GM12873 (cell line): ENCODE measurements around the gene DOCK1.

Experiments
- TF ChIP-seq, protein P1 (sequence below): IDR thresholded peaks from 2 replicates; pipeline ENCODE4 v1.5.1; 2012; ENCODE audit warnings: low read depth, mild to moderate bottlenecking, moderate library complexity, low read length, control low read depth; ENCODE audit not compliant: insufficient read depth; ENCODE audit errors: missing control alignments

Gene DOCK1

DNA sequence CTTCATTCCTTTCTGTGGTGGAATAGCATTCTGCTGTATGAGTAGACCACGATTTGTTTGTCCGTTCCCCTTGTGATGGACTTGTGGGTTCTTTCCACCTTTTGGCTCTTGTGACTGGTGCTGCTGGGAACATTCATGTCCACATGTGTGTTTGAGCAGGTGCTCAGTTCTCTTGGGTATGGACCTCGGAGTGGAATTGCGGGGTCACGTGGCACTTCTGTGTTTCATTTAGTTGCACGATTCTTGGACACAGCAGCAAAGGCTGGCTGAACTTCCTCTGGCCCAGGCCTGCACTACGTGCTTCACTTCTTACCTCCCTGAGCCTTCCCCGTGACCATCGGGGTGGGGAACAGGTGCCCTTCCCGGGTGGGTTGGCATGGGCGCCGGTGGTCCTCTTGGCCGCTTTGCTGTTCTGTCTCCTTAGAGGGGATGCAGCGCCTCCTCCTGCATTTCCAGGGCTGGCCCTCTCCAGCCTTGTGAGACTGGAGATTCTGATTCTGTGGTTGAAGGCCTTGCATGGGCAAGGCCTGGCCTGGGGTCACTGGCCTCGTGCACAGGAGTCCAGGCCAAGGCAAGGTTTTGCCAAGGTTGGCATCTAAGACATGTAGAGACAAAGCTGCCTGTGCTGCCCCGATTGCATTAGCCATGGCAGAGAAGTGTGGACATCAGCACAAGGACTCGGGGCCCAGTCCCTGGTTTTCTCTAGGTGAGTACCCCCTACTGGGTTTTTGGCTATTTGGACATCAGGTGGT is 25.1 kb downstream of the DOCK1 start:
- TF ChIP-seq, protein P1, sequence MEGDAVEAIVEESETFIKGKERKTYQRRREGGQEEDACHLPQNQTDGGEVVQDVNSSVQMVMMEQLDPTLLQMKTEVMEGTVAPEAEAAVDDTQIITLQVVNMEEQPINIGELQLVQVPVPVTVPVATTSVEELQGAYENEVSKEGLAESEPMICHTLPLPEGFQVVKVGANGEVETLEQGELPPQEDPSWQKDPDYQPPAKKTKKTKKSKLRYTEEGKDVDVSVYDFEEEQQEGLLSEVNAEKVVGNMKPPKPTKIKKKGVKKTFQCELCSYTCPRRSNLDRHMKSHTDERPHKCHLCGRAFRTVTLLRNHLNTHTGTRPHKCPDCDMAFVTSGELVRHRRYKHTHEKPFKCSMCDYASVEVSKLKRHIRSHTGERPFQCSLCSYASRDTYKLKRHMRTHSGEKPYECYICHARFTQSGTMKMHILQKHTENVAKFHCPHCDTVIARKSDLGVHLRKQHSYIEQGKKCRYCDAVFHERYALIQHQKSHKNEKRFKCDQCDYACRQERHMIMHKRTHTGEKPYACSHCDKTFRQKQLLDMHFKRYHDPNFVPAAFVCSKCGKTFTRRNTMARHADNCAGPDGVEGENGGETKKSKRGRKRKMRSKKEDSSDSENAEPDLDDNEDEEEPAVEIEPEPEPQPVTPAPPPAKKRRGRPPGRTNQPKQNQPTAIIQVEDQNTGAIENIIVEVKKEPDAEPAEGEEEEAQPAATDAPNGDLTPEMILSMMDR: no peak

DNA sequence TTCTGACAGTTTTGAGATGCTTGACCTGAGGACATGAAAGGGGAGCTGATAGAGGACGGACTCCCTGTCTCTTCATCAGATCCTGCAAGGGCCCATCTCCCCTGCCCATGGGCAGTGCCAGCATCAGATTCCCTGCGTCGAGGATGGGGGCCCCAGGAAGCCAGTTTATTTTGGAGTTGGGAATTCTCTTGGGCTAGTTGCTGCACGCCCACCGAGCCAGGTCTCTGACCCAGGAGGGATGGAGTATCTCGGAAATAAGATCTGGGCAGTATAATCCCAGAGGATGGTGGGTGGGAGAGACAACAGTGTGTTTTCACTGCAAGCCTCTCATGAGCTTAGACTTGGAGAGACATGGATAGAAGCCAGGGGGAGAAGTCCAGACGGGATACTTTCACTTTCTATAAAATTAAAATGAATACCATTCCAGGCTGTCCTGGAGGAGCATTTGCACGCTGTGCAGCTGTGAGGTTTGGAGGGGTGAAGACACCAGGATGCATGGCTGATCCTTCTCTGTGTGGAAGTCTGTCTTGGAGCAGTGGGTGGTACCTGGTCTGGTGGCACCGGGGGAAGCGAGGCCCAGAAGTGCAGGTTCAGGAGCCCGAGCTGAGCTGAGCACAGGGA is 25.8 kb downstream of the DOCK1 start:
- TF ChIP-seq, protein P1: no peak

DNA sequence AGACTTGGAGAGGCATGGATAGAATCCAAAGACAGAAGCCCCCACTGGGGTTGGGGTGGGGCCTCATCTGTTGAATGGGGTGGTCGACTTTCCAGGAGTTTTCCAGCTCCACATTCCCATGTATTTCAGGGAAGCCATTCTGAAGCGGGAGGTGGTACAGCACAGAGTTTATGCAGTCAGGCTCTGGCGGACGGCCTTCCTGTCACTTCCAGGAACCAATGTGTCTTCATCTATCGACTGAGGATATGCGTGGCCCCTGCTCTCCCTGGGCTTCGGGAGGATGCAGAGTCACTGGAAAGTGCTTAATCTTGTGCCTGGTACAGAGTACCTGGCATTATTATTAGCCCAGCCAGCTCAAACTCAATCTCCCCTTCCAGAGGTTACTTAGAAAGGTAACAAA is 26.3 kb downstream of the DOCK1 start:
- TF ChIP-seq, protein P1: no peak

DNA sequence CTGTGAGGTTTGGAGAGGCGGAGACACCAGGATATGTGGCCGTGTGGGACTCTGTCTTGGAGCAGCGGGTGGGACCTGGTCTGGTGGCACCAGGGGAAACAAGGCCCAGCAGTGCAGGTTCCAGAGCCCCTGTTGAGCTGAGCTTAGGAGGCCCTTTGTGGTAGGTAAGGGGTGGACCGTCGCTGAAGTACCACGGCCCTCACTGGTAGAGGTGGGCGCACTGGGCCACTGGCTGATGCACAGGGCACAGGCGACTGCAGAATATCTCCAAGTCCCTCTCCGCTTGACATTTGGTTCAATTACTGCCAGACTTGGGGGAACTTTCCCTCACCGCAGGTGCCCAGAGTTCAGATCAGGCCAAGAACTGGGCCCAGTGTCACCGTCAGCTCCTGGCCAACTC is 27.3 kb downstream of the DOCK1 start:
- TF ChIP-seq, protein P1: no peak

DNA sequence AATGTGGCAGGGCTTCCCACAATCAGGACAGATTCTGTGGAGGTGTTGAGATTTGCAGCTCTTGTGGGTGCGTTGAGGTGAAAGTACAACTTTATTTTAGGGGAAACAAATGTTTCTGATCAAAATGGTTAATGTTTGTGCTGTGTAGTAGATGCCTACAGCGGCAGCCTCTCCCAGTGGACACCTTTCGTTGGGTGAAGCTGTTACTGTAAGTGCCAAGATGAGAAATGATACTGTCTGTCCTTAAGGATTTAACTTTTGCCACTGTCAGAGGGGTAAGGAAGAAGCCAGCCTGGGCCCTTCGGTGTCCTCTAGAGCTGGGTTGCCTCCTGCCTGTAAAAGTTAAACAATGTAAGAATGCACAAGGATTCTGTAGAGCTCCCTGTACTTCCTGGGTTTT is 27.9 kb downstream of the DOCK1 start:
- TF ChIP-seq, protein P1: no peak

DNA sequence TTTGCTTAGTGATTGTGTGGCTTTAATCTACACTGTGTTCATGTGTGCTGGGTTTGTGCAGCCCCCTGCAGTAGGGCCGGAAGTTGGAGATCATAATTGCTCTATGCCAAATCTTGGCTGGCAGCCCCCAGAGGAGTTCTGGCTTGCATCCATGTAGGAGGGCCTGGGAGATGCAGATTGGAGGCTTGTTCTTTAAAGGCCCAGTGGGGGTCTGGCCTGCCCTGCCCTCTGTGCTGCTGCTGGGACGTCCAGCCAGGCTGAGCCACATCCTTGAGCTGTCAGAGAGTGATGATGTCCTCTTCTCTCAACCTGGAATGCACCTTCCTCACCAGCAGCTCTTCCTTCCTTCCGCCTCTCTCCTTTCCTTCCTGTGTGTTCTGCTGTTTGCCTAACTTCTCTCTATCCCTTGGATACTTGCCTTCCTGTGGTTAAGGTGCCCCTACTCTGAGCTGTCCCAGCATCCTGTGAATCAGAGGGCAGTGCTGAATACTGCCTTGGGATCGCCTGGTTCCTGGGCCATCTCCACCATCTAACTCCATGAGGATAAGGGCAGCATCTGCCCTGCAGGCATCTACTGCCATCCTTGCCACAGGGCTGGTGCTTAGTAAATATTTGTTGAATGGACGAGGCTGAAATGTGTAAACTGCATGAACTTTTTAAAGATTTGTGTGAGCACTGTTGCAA is 30.2 kb downstream of the DOCK1 start:
- TF ChIP-seq, protein P1: no peak

DNA sequence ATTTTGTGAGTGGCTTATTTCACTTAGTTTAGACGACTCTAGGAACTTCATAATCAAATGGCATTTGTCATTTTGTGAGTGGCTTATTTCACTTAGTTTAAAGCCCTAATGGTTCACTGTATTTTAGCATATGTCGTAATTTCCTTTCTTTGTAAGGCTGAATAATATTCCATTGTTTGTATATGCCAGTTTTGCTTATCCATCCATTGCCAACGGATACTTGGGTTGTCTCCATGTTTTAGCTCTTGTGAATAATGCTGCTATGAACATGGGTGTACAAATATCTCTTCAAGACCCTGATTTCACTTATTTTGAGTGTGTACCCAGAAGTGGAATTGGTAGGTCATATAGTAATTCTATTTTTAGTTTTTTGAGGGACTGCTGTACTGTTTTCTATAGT is 31.8 kb downstream of the DOCK1 start:
- TF ChIP-seq, protein P1: no peak
